ENCODE results near the gene ARHGAP33.
"Not testable (repeated sequence)": the region's sequence is repeated elsewhere in the genome, so short reads cannot be mapped to it uniquely, and the experiment has no call there.

ARHGAP33 gene

DNA sequence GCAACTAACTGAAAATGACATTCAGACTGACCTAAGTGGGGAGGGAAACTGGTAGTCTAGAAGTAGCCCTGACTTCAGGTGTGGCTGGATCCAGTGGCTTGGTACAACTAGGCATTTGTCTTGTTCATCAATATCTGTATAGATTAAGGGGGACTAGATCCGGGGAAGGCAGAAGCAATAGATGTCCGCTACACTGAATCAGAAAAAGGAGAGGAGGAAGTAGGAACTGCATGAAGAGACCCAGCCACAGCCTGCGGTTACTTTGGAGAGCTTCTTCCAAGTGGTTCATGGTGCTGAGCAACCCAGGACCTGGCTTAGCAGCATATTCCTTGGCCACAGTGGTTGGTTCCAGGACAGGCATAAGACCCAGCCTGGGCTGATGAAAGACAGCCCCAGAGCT lies 47.2 kb downstream of the ARHGAP33 start:
- DNase-seq, result no peak

DNA sequence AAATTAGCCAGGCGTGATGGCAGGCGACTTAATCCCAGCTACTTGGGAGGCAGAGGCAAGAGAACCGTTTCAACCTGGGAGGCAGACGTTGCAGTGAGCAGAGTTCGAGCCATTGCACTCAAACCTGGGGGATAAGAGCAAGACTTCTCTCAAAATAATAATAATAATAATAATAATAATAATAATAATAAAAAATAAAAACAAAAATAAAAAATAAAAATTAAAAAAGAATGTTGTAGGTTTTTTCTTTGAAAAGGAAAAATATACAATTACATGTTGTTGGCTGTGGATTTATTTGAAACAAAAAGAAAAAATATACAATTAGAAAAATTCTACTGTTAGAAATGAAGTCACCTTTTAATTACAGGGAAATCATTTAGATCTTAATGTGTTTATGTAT lies 48.8 kb downstream of the ARHGAP33 start:
- DNase-seq, result no peak

DNA sequence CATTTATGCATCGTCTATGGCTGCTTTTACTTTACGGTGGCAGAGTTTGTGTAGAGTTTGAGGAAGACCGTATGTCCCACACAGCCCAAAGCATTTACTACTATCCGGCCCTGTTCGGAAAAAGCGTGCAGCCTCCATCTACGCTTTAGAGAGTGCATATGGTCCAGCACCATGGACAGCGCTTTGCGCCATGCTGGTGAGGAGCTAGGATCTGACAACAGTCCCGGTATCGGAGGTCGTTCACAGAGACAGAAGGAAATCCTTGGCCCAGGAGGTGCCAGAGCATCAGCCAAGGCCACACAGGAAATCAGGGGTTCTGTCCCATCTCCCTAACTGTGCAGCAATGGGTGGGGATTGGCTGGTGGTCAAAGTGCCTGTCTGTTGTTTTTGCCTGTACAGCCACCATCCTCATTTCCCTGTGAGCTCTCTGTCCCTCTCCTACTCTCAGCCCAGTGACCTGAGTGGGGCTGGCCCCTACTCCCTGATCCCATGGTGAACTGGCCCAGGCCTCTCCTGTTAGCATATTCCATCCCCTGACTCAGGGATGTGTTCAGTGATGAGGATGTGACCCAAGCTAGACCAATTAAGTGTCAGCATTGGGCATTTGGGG lies 53.4 kb downstream of the ARHGAP33 start:
- peak in 26 of 56 donors; percentile 0 to 61 (median 18) for DNase-seq

DNA sequence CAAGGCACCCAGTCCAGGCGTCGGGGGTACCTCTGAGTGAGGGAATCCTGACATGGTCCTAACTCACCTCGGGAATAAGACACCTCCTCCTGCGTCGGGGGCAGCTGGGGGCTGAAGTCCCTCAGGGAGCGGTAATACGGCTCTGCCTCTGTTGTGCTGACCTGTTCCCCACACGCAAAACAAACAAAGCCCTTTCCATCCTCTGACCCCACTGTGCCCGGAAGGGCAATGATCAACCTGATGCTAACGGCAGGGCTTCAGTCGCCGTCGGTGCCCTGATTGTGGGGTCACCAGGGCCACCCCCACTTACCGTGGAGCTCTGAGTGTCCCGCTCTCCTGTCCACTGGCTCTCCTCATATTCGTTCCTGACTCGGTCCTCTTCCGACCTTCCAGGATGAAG lies 55.6 kb downstream of the ARHGAP33 start:
- no peak for DNase-seq

DNA sequence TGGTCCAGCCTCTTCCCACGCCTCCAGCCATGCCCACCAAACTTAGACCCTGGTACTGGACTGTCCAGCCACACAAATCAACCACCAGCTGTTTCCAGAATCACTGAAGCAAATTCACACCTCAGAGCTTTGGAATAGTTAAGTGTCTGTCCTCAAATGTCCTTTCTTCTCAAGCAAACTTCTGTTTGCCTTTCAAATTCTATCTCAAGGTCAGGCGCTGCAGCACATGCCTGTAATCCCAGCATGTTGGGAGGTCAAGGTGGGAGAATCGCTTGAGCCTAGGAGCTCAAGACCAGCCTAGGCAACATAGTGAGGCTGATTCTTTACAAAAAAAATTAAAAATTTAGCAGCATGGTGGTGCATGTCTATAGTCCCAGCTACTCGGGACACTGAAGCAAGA lies 56.7 kb downstream of the ARHGAP33 start:
- DNase-seq, result no peak

DNA sequence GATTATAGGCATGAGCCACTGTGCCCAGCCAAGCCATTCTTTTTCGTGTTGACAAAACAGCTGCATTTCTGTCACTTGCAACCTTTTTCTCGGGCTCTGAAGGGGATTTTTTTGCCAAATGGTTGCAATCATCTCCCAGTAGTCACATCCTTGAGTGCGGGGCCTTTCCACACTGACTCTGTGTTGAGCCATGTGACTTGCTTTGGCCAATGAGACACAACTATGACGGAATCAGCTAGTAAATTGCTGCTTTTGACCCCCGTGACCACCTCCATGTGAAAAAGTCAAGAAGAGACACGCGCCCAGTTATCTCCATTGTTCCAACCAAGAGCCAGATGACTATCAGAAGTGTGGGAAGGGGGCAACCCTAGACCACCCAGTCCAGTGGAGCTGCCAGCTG lies 58.6 kb downstream of the ARHGAP33 start:
- DNase-seq, result no peak

DNA sequence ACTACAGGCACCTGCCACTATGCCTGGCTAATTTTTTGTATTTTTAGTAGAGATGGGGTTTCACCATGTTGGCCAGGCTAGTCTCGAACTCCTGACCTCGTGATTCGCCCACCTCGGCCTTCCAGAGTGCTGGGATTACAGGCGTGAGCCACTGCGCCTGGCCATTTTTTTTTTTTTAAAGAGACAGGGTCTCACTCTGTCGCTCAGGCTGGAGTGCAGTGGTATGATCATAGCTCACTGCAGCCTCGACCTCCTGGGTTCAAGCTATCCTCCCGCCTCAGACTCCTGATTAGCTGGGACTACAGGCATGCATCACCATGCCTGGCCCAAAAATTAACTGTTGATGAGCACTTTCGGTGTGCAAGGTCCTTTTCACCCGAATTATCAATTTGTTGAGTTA lies 60.7 kb downstream of the ARHGAP33 start:
- not testable (repeated sequence) for DNase-seq
